DND-41 (cell line): ENCODE data around the gene SLX4IP.

Experiments used
- CTCF ChIP-seq: IDR thresholded peaks from 2 replicates; pipeline ENCODE4 v1.5.1; 2012; ENCODE audit warnings: borderline replicate concordance, low read length, moderate library complexity, mild to moderate bottlenecking; ENCODE audit not compliant: poor library complexity, severe bottlenecking; ENCODE audit errors: extremely low read depth
- EZH2 ChIP-seq: IDR thresholded peaks from 3 replicates; pipeline ENCODE4 v1.6.1; 2012; ENCODE audit warnings: borderline replicate concordance, low read depth, mild to moderate bottlenecking, moderate library complexity, low read length, inconsistent platforms; ENCODE audit not compliant: severe bottlenecking

GRCh38 chr20:10430000-10430466 lies 5.1 kb upstream of the SLX4IP start:
- no peak for TF ChIP-seq CTCF
- TF ChIP-seq EZH2, result no peak
